Measurements from ENCODE around the gene CCDC150.
"Not testable (repeated sequence)": the region's sequence is repeated elsewhere in the genome, so short reads cannot be mapped to it uniquely, and the experiment has no call there.

Gene CCDC150

GRCh38 chr2:196702641-196703040 is 63.1 kb downstream of the CCDC150 start:
- peak; percentile 64 for DNase-seq (ENCODE audit: low read depth)
- no peak for TF ChIP-seq CTCF (IDR thresholded peaks at IDR 0.05; ENCODE audit: low read length, missing control alignments)
- no peak overlapping the region for H3K4me3 ChIP-seq (replicated peaks; ENCODE audit: low read depth, low read length)

- H3K4me3 ChIP-seq (replicated peaks; ENCODE audit: low read depth, low read length) = no peak overlapping the region
- DNase-seq (ENCODE audit: low read depth) = peak; percentile 18
- no peak for TF ChIP-seq CTCF (IDR thresholded peaks at IDR 0.05; ENCODE audit: low read length, missing control alignments)
Observed at GRCh38 chr2:196703695-196704094, 64.2 kb downstream of the CCDC150 start.

- not testable (repeated sequence) for H3K4me3 ChIP-seq (replicated peaks; ENCODE audit: low read depth, low read length); DNase-seq (ENCODE audit: low read depth)
Observed at GRCh38 chr2:196710056-196710455, 70.5 kb downstream of the CCDC150 start.

GRCh38 chr2:196711625-196712024 is 72.1 kb downstream of the CCDC150 start:
- no peak overlapping the region for H3K4me3 ChIP-seq (replicated peaks; ENCODE audit: low read depth, low read length)
- DNase-seq (ENCODE audit: low read depth) = no peak
- TF ChIP-seq CTCF (IDR thresholded peaks at IDR 0.05; ENCODE audit: low read length, missing control alignments) = no peak

- DNase-seq (ENCODE audit: low read depth) = no peak
- TF ChIP-seq CTCF (IDR thresholded peaks at IDR 0.05; ENCODE audit: low read length, missing control alignments) = no peak
- H3K4me3 ChIP-seq (replicated peaks; ENCODE audit: low read depth, low read length) = no peak overlapping the region
Observed at GRCh38 chr2:196712867-196713266, 73.4 kb downstream of the CCDC150 start.

GRCh38 chr2:196718419-196719109 is 79.0 kb downstream of the CCDC150 start:
- H3K4me3 ChIP-seq (replicated peaks; ENCODE audit: low read depth, low read length) = no peak overlapping the region
- no peak for TF ChIP-seq CTCF (IDR thresholded peaks at IDR 0.05; ENCODE audit: low read length, missing control alignments)
- peak; percentile 9 for DNase-seq (ENCODE audit: low read depth)

GRCh38 chr2:196719110-196719872 is 79.8 kb downstream of the CCDC150 start:
- no peak overlapping the region for H3K4me3 ChIP-seq (replicated peaks; ENCODE audit: low read depth, low read length)
- TF ChIP-seq CTCF (IDR thresholded peaks at IDR 0.05; ENCODE audit: low read length, missing control alignments) = peak; percentile 34
- DNase-seq (ENCODE audit: low read depth) = peak; percentile 69

All from fibroblast of pulmonary artery (primary cell).